Measurements from ENCODE around the gene WWC2.

DNA sequence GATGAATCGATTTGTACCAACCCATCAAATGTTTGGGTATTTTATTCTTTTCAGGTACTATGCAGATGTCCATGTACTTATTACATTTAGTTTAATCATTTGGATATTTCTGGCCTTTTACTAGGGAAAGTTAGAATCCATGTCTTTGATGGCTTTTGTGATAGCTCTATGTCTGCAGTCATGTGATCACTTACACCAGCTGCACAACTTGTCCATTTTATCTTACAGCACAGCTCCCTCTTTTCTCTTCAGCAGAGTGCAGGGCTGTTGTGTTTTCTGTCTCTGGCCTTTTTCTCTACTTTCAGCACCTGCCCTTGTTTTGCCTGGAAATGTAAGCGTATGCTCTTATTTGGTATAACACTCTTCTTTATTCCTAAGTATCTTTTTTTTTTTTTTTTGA lies 30.6 kb downstream of the WWC2 start:
- TF ChIP-seq, protein P1, sequence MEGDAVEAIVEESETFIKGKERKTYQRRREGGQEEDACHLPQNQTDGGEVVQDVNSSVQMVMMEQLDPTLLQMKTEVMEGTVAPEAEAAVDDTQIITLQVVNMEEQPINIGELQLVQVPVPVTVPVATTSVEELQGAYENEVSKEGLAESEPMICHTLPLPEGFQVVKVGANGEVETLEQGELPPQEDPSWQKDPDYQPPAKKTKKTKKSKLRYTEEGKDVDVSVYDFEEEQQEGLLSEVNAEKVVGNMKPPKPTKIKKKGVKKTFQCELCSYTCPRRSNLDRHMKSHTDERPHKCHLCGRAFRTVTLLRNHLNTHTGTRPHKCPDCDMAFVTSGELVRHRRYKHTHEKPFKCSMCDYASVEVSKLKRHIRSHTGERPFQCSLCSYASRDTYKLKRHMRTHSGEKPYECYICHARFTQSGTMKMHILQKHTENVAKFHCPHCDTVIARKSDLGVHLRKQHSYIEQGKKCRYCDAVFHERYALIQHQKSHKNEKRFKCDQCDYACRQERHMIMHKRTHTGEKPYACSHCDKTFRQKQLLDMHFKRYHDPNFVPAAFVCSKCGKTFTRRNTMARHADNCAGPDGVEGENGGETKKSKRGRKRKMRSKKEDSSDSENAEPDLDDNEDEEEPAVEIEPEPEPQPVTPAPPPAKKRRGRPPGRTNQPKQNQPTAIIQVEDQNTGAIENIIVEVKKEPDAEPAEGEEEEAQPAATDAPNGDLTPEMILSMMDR (conservative IDR thresholded peaks at IDR 0.05; ENCODE audit: low read length), result no peak
- TF ChIP-seq EZH2phosphoT487 (IDR thresholded peaks at IDR 0.05; ENCODE audit: borderline replicate concordance, low read depth, low read length), result no peak
